OCI-LY7 (cell line): ENCODE data around the gene LRRIQ4.

Source experiments
- CTCF ChIP-seq: fragments of 200-600 bp; sonication (generic); conservative IDR thresholded peaks from 2 replicates; pipeline ENCODE4 v1.5.1; 2014; ENCODE audit warnings: mild to moderate bottlenecking, antibody characterized with exemption, low read length, moderate library complexity, mixed read lengths
- EZH2phosphoT487 ChIP-seq: fragments of 200-600 bp; sonication (generic); IDR thresholded peaks from 2 replicates; pipeline ENCODE4 v1.6.1; 2018; ENCODE audit warnings: low read depth, borderline replicate concordance, mild to moderate bottlenecking, mixed run types, antibody characterized with exemption, low read length, moderate library complexity, mixed read lengths

- TF ChIP-seq CTCF (no peak), EZH2phosphoT487 (no peak)
These were observed 49.2 kb downstream of the LRRIQ4 start for GRCh38 chr3:169861871-169862270.
